Smooth muscle cell of the brain vasculature (primary cell): ENCODE results near the gene NEDD9.

ENCODE experiments used
- DNase-seq: peaks from one replicate; pipeline ENCODE4 v3.0.0-alpha.2; 2012; ENCODE audit warnings: low read depth, low spot score

Gene NEDD9

DNA sequence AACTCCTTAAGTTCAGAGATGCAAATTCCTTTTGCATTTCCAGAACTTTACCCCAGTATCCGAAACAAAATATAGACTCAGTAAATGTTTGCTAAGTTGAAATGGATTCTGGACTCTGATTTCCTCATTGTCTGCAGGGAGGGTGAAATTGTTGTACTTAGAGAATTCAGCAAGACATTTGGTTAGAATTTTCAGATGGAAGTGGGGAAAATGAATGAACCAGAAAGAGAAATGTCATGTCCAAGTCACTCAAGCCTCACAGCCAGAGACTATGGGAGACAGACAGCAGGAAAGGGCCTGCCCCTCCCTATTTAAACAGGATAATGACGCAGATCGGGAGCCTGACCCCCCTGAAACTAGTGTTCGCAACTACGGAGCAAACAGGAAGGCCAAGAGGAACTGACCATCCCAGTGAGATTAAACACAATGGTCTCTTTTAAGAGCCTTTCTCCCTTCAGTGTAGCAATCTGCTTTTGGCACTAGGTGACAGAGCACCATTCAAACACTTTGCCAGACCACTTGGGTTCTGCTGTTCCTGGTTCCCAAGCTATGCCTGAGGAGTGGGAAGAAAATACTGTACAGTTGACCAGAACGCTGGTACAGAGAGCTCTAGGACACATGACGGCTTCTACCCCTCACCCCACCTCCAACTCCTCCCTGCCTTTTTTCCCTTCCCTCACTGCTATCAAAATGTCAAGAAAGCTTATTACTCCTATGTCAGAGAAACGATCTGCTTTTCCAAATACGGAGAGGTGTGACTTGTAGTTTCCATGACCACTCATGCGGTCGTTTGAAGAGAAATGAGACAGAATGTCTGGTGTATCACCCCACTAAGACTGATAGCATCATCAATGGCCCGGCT lies 13.7 kb downstream of the NEDD9 start:
- DNase-seq, result no peak

DNA sequence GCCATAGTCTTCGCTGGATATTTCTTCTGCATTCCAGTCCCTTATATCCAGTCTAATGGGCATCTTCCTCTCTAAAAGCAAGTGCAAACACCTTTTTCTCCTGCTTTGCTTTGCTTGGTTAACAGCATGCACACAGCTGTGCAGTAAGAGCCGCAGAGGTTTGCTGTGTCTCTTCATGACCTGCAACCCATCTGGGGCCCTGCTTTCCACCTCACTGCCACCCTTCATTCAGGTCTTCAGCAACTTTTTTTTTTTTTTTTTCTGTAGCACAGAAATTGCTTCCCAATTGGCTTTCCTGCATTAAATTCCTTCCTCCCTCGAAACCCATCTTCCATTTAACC lies 14.4 kb downstream of the NEDD9 start:
- DNase-seq, result no peak

DNA sequence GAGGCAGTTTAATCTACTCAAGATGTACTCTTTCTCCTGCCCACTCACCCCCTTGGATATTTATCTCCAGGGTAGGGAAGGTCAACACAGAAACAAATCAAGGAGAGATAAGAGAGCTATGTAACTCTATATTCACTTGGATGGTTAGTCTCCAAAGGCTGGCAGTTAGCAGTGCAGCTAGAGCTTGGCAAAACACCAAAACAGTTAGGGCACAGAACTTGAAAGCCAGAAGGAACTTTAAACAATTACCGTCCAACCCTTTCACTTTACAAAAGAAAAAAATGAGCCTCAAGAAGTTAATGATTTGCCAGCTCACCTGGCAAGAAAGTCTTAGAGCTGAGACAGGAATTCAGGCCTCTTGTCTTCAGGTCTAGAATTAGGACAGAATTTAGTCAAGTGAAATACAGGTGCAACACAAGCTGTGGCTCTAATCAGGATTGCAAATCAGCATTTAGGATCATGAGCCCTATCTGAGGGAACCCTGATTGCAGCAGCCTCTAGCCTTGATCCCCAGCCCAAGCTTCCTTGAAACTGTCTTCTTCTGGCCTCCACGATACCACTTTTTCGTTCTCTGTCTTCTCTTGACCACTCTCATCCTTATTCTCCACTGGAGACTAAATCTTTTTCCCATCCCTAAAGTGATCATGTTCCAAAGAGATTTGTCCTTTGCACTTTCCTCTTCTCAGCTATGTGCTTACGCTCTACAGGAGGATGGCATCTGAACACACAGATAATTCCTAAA lies 14.9 kb downstream of the NEDD9 start:
- DNase-seq, result no peak

DNA sequence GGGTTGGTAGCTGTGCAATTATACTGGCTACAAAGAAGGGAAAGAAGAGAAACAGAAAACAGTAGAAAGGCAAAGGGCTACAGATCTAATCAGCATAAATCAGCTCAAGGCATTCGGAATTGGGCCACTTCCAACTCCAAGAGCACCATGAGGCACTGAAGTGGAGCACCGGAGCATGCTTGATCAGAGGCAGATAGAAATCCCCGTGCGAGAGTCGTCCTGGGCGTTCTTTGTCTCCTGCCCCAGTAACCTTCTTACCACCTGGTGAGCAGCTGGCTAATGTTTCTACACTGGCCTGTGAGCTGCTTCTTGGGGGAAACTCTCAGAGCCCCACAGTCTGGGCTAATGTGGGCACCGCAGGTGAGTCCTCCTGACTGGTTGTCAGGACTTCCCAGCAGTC lies 16.7 kb downstream of the NEDD9 start:
- DNase-seq, result no peak

DNA sequence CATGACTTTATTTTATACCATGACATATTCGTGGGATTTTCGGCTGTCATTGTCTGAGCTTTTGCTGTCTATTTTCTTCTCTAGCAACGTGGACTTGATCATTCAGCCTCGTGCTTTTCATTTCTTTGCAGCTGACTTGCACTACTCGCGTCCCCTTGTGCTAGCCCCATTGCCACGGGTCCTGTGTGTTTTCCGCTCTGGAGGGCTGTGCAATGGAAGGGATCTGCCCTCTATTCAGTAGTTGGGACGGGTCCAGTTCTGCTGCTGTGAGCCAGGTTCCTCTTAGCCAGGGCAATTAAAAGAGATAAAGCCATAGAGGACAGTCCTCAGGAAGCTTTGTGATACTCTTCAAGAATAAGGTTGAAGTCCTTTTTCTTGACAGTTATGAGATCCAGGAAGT lies 17.6 kb downstream of the NEDD9 start:
- DNase-seq, result no peak

DNA sequence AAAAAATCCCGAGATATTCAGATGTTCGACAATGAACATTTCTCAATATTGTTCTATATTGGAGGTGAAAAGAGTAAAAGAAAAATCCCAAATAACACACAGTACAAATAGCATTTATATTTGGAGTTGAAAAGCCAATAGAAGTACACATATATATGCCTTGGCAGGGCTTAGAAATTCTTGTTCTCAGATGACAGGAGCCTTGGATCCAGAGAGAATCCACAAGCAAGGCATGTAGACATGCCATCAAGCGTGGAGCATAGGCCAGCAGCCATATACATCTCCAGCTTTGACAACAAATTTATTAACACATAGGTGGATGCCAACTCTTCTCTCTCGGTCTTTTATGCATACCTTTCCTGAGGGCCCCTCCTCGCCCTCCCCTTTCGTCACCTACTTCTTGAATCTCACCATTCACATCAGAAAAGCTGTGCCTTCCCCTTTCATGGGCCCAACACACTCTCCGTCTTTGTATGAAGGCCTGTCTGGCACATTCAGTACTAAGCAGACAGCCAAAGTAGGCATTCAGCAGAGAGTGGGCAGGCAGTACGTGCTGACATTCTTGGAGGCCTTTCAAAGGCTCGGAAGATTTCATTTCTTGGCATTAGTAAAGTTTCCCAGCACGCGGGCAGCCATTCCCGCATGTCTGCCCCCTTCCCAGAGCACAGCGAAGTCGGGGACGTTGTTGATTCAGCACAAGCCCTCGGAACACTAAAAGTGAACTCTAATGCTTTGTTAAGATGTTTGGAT lies 18.2 kb downstream of the NEDD9 start:
- DNase-seq, result no peak

DNA sequence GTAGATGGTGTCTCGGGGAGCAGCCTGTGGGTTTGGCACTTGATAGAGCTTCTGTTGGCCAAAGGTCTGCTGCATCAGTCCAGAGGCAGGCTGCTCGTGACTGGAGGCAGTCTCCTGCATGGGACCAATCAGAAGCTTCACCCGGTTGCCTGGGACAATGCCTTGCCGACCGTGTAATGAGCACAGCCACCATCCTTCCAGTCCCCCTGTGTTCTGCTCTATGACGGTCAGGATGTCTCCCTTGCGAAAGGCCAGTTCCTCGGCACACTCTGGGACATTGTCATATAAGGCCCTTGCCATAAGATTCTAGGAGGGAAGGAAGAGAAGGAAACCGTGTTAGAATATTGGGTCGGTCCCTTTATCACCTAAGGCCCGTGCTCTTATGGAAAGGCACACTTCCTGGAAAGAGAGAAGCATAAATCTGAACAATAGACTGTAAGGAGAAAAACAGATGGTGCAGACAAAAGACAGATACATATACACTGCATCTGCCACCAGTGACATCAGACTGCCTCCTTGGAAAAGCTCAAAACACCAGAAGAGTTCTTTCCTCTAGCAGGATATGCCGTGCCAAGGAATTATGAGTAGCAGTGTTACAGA lies 18.9 kb downstream of the NEDD9 start:
- no peak for DNase-seq

DNA sequence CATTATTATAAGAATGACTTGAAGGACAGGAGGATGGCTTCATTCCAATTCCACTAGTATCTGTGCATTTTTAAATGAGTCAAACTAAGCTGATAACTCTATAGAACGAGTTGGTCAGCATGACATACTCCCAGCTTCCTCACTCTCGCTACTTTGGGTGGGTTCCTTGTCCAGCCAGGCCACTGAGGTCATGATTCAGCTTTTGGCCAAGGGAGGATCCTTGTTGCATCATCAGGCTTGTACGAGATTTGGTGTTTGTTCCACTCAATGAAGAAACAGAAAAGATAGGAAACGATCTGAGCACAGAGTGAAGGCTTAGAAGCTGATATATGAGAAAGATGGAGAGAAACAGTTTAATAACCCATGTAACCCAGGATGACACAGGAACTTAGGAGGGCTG lies 19.8 kb downstream of the NEDD9 start:
- DNase-seq, result no peak

DNA sequence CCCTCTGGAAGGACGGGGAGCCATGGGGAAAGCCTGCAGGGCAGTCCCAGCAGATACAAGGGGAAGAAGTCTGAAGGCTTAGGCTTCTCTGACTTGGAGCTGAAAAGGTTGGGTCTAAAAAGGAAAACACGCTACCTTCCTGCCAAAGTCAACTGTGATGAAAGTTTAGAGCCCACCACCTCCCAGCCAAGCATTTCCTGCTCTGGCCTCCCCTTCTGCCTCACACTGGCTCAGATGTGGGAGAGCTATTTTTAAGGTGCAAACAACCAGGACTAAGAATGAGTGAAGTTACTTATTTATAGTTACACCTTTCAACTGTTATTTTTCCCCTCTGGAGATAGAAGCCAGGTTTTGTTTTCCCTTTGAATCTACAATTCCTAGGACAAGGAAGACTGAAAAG lies 21.2 kb downstream of the NEDD9 start:
- DNase-seq, result no peak

DNA sequence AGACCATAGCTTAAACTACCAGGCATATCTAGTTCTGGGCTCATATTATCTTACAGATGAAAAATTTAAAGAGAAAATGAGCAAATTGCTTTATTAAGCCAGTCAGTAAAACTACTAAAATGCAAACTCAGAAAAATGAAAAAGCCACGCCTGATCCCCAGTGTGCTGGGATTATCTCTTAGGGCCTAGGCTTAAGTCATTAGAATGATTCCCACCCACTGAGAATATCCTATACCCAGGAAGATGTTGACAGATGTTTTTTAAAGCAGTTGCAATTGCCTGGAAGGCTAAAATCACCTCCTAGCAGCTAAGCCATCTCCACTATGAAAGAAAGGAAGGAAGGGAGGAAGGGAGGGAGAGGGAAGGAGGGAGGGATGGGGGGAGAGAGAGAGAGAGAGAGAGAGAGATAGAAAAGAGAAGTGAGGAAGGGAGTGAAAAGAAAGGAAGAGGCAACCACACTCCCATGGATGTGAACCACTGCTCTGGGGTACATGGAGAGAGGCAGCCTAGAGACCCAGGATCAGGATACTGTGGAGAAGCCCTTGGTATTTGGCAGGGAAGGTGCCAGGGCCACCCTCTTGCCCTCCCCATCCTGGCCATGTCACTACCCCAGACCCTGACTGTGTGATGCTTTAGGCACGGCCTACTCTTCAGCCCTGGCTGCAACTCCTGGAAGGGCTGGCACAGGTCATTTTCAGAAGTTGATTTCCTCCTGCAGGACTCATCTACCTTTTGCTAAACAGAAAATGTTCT lies 21.9 kb downstream of the NEDD9 start:
- DNase-seq, result no peak

DNA sequence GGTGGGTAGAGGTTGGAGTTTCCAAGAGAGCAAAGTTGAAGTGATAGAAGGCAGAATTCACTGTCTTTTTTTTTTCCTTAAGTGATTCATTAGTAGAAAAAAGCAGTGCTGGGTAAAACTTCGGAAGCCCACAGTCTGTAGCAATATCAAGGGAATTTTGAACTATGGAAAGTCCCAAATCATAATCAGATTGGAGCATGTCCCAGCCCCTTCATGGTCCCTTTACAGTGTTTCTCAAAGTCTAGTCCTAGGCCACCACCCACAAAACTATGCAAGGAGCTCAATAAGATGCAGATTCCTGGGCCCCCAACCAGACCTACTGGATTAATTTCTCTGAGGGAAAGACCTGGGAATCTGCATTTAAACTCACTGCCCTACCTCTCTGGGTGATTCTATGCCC lies 22.6 kb downstream of the NEDD9 start:
- DNase-seq, result no peak

DNA sequence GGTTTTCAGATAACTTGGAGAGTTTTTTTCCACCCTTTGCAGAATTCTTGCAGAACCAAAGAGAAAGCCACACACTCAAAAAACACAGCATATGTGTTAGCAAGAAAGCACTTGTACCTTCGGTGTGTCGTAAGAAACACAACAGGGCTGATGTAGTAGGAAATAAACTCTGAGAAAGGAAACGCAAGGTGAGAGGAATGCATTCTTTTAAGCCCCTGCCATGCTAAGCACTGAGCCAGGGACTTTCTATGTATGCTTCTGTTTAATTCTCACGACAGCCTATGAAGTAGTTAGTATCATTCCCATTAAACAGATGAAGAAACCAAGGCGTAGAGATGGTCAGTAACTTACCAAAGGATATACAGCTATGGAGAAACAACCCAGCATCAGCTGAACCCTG lies 23.1 kb downstream of the NEDD9 start:
- no peak for DNase-seq

DNA sequence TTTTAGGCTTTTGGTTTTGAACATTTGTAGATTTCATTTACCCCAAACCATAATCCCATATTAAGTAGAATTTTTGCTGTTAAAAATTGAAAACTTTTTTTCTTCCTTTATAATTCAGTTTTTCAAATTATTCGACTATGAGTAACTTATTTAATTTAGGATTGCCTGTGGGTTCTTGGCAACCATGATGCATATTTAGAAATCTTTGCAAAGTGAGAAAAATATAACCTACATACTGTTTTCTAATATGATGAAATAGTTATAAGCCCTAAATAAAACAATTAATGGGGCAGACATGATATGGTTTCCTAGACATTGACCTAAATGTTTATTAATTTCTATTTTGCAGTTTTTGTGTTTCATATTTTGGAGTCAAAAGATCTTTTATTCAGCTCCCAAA lies 23.6 kb downstream of the NEDD9 start:
- DNase-seq, result no peak

DNA sequence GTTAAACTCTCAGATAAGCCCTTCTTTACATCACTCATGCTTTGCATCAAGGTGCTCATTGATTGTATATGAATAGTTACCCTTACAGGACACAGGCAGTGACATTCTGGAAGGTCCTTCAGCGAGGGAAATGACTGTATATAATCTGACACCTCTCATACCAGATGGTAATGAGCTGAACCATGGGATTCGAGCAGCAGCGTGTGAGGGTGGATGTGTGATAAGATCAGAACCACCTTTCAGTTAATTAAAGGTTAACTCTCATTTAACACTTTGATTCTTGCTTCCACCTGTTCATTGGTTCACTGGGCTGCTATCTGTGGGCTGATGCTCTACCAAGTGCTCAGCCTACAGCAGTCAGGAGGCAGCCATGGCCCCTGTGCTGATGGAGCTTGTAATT lies 24.2 kb downstream of the NEDD9 start:
- no peak for DNase-seq

DNA sequence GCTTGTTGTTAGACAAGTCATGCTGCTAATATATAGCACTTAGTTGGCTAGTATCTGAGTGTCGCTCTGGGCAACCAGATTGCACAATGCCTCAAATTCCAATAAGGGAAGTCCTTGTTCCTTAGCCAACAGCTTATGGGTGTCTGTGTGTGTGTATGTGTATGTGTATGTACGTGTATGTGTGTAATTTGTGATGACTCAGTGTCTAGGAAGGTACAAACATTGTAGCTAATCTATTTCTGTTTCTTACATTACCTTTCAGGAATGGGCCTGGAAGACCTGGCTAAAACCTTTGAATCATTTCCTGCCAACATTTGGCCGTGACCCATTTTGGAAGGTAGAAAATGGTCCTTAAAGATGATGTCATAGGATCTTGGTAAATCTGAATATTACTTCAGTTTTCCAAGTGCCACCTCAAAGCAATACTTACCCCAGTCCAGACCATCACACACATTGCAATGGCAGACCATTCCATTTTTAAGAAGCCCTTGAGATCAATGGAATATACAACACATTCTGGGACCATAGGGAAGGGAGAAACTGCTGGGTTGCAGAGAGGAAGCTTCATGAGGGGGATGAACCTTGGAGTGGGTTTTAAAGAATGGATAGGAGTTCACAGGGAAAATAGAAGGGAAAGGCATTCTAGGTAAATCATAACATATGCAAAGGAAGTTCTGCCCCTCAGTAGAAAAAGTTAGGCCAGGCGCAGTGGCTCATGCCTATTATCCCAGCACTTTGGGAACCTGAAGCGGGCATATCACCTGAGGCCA lies 25.1 kb downstream of the NEDD9 start:
- peak; percentile 37 for DNase-seq

DNA sequence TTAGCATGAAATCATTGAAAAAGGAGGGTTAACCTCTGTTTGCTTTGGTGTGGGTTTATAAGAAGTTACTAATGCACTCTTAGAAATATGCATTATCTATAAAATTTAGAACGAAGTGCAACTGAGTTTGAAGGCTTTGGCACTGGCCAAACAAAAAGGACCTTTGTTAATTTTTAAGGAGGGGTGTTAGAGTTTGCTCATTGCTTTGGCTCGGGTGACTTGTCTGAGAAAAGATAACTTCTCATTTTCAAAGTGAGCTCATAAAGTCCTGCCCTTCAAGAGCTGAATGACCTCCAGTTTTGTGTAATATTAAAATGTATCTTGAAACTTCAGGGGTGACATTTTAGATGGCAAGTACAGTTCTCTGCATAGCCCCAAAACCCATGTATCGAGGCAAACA lies 25.9 kb downstream of the NEDD9 start:
- DNase-seq, result no peak

DNA sequence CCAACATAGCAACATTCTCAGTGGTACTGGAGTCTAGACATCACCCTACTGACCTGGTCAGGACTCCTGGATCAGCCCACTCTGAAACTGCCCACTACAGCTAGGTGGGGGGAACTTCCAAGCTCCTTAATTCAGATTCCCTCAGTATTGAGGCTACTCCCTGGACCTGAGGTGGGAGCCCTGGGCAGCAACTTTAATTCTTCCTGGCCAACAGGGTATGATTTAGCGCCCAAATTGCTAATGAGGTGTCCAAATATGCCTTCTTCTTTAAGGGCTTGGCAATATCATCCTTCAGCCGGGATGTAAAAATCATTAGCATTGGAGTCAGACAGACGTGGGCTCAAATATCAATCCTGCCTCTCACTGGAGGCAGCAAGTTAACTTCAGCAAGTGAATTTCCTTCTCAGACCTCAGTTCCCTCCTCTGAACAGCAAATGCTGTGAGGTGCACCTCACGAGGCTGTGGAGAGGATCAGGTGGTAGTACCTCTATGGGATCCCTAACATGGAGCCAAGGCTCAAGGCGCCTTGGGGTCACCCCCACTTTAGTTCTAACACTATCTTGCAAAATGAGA lies 27.6 kb downstream of the NEDD9 start:
- no peak for DNase-seq

DNA sequence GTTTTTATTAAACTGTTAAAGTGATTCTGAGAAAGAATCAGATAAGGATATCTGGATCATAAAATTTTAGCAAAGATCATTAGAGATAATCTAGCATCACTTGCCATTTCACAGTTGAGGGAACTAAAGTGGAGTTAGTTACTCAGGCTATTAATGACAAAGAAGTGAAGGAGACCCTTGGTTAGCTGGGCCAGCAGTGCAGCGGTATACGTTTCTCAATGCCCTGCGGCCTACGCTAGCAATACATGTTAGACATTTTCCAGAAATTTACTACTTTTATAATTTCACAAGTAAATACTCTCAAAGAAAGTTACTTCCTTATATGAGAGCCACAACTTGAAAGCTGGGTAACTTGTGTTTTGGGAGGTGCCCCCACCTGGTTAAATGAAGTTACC lies 28.5 kb downstream of the NEDD9 start:
- DNase-seq, result no peak

DNA sequence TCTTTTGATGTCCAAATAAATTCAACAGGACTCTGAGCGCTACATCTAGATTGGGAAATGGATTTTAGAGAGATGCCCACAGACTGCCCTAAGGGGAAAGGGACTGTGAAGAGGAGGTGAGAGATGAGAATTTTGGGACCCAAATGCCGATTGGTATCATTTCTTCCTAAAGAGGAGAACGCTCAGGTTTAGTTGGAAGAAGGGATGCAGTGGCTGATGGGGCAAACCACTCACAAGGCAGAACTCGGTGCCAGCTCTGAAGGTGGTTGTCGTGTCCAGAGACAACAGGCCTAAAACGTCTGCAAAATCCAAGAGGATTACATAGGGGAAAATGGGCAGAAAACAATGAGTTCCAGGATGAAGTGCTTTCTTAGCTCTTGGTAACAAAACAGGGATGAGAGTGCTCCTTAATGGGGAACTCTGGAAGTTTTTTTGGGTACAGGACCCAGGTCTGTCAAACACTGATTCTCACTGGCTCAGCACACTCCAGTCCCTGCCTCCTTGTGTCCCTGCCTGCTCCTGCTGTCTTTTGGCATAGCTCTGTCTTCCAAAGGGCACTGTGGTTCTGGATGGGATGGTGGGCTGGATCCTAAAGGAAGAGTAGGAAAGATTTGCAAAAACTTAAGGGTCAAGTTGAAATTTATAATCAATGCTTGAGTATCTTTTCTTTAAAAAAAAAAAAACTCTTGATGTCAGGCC lies 29.0 kb downstream of the NEDD9 start:
- no peak for DNase-seq
